C4-2B (cell line): ENCODE measurements around the gene NRG3.

Source experiments
- CTCF ChIP-seq: fragments of 450-650 bp; conservative IDR thresholded peaks from 2 replicates; pipeline ENCODE4 v1.5.1; 2017; ENCODE audit warnings: mild to moderate bottlenecking
- ZFX ChIP-seq: fragments of 450-650 bp; IDR thresholded peaks from 2 replicates; pipeline ENCODE4 v1.6.1; 2017

DNA sequence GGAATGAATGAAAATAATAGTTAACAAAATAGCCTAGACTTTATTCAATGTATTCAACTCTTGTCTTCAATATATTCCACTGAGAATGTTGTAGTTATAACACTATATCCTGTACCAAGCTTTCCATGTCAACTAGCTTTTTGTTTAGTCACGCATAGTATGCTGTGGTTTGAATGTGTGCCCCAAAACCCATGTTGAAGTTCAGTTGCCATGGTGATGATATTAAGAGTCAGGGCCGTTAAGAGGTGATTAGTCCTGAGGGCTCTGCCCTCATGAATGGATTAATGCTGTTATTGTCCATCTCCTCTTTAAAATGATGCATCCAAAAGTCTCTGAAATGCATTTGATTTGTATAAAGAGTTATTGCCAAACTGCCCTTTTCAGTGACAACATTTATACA is 887.6 kb downstream of the NRG3 start:
- TF ChIP-seq CTCF (no peak), ZFX (no peak)
